SIG-M5 treated with dmso at 0.1 percent for 504 hours (cell line): Measurements from ENCODE around the gene DPYD.

ENCODE experiments used
- DNase-seq: peaks from one replicate; lab custom pipeline; 2025; ENCODE audit not compliant: unreplicated experiment; lab: John Stamatoyannopoulos, UW

The DPYD gene

DNA sequence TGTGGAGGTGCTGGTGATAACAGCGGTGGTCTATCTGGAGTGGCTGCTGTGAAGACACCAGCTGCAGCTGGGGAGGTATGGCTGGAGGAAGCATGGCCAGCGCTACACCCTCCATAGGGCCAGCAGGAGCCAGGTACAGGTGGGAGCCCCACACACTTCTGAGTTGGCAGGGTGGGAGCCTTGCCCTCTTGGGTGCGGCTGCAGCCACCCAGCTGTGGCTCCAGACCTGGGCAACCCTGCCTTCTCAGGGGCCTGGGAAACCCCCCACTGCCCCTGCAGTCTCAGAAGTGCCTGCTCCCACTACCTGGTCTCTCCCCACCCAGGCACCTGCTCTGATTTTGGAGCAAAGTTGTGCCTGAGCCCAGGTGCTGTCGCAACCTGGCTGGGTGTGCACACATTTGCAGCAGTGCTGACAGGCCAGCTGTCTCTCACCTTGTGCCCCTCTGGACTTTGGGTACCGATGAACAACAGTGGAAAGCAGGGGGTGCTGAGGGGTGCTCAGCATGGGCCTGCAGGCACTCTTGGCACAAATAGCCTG, 76.2 kb downstream of the DPYD start:
- DNase-seq: no peak

GRCh38 chr1:97841338-97841737, 79.5 kb downstream of the DPYD start:
- no peak for DNase-seq

GRCh38 chr1:97837161-97837560, 83.7 kb downstream of the DPYD start:
- no peak for DNase-seq

DNA sequence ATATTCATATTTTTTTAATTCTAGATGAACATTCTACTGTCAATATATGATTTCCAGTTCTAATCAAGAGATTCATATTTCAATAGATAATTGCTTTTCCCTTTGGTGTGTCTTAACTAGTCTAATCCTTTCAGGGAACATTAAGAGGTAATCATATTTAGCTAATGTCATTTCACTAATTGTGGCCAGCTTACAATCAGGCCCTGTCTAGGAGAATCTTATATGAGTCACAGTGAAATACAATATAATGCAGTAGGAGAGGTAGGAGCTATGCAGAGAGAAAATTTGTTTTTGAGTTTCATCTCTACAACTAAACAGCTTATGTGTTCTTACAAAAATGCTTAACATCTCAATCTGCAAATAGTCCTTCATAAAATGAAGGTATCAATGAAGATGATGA, 85.9 kb downstream of the DPYD start:
- no peak for DNase-seq

DNA sequence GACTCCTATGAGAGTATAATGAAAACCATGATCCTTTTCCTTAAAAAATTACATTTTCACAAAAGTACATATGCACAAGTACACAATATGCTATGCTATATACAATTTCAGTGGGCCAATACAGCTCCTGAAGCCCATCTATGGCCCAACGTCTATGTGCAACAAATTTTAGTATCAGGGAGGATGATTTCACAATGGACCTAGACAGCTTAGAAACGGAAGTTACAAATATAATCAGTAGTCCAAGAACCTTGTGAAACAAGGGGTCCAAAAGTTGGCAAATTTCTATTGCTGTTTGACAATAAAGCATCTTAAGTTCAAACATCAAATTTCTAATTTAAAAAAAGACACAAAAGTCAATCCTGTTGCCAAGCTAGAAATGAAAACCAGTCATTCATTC, 87.0 kb downstream of the DPYD start:
- DNase-seq: peak; percentile 87

- DNase-seq: no peak
These were observed 88.4 kb downstream of the DPYD start for GRCh38 chr1:97832481-97832880.

GRCh38 chr1:97827887-97828286, 92.9 kb downstream of the DPYD start:
- no peak for DNase-seq

- no peak for DNase-seq
These were observed 94.0 kb downstream of the DPYD start for GRCh38 chr1:97826820-97827219.

DNA sequence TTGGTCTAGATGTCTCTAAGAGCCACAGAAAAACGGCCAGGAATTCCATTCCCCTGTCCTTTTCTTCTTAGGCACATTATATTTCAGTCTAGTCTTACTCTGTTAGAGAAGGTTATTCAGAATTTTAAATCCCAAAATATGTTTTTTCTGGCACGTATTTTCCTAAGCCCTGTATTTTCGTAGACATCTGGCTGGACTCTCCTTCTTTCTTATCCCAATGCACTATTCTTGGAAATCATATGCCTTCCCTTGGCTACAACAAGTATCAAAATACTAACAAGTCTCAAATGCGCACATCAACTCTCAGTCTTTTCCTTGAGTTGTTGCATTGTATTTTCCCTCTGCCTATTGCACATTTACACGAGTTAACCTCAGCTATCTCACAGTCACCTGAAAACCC, 96.2 kb downstream of the DPYD start:
- DNase-seq: no peak

GRCh38 chr1:97824200-97824599, 96.6 kb downstream of the DPYD start:
- DNase-seq: no peak

- DNase-seq: peak; percentile 38
These were observed 100.2 kb downstream of the DPYD start for GRCh38 chr1:97820470-97821188.

DNA sequence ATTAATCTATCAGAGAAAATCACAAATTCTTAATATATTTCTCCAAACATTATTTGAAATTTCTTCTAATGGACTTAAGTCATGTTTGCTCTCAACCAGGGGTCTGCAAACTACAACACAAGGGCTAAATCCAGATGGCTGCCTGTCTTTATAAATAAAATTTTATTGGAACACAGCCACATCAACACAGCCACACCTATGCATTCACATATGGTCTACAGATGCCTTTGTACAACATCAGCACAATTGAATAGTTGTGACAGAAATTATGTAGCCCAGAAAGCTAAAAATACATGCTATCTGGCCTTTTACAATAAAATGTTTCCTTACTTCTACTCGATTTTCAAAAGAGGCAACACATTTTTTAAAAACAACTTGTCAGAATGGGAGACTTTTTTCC, 103.9 kb downstream of the DPYD start:
- DNase-seq: no peak

- DNase-seq: no peak
These were observed 106.0 kb downstream of the DPYD start for GRCh38 chr1:97814804-97815203.

GRCh38 chr1:97814121-97814520, 106.7 kb downstream of the DPYD start:
- DNase-seq: no peak

GRCh38 chr1:97812076-97812475, 108.8 kb downstream of the DPYD start:
- DNase-seq: no peak

DNA sequence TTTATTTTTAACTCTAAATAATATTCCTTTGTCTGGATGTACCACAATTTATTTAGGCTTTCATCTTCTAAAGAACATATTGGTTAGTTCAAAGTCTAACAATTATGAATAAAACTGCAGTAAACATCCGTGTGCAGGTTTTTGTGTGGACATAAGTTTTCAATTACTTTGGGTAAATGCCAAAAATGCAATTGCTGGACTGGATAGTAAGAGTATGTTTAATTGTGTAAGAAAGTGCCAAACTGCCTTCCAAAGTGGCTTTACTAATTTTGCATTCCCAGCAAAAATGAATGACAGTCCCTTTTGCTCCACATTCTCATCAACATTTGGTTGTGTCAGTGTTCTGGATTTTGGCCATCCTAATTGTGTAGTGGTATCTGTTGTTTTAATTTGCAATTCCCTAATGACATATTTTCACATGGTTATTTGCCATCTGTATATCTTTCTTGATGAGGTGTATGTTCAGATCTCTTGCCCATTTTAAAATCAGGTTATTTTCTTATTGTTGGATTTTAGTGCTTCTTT, 113.8 kb downstream of the DPYD start:
- no peak for DNase-seq

GRCh38 chr1:97806326-97806725, 114.5 kb downstream of the DPYD start:
- DNase-seq: no peak

GRCh38 chr1:97805093-97805492, 115.7 kb downstream of the DPYD start:
- DNase-seq: no peak

- no peak for DNase-seq
These were observed 117.8 kb downstream of the DPYD start for GRCh38 chr1:97803026-97803425.

DNA sequence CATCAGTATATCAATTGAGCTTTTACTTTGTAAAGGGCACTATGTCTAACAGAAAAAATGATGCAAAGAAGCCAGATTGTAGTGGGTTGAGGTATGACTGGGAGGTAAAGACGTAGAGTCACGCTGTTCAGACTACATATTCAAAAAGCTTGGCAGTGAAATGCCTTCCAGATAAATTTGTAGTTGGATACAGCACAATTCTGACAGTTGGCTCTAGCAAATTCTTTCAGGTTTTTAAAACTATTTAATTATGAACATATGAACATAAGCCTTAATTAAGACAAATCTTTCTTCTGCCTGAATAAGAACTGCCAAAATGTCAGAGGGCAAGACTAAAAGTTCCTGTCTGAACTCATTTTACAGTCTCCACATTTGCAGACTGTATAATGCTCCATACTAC, 118.8 kb downstream of the DPYD start:
- no peak for DNase-seq

DNA sequence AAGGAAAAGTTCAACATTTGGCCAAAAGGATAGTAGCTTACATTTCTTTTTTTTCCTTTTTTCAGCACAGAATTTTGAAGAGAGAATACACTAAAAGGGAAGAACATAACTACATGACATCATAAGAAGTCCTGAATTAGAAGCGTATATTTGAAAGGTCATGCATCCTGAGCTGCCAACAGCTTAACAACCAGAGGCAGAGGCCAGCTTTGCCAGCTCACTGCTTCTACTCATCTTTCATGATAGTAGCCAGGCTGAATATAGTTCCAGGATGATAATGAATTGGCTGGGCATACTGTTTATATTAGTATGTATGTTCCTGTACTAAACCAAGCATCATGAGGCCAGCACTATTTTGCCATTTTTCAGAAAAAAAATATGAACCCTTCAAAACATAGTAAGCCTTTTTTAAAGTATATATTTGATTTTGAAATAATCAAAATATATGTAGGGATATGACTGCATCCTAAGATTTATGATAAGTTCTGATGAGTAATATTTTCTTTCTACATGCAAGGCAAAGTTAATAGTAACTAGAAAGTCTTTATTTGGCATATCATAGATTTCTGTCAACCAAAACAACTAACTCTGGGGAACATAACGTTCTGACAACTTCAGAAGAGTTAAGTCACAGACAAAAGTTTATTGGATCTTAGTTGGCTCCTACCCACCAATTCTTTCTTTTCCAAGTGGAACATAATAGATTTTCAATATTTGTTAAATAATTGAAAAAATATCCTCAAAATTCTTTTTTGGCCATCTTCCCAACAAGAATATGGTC, 123.2 kb downstream of the DPYD start:
- no peak for DNase-seq

DNA sequence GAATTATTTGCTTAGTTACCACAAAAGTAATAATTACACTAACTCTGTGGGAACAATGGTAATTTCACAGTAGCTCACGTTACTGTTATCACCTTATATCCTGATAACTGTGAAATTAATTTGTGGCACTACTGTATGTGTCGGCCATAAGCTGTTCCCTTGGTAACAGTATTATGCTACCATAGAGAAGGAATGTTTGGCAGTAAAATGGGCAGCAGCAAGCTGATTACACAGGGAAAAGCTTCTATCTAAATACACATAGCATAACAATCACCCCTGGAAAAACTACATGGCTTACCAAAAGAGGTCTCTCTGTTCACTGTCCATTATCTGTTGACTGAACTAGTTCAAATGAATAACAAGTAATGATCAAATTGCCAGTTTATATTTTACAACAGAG, 124.1 kb downstream of the DPYD start:
- DNase-seq: no peak
